ENCODE measurements around the gene RRM1.

RRM1 gene

GRCh38 chr11:4186464-4187054 is 92.0 kb downstream of the RRM1 start:
- DNase-seq (ENCODE audit: low read depth in 2 of 2) = no peak

GRCh38 chr11:4187055-4187988 is 92.7 kb downstream of the RRM1 start:
- peak; percentile 70 to 75 for DNase-seq (ENCODE audit: low read depth in 2 of 2)
